HG02870 (cell line): ENCODE results near the gene ASCC3.

Experiments used
- ATAC-seq: cut with Tn5 transposase; IDR thresholded peaks from one replicate; pipeline ENCODE4 v1.9.1; 2021; ENCODE audit warnings: mild to moderate bottlenecking, moderate library complexity; ENCODE audit not compliant: unreplicated experiment

Gene ASCC3

DNA sequence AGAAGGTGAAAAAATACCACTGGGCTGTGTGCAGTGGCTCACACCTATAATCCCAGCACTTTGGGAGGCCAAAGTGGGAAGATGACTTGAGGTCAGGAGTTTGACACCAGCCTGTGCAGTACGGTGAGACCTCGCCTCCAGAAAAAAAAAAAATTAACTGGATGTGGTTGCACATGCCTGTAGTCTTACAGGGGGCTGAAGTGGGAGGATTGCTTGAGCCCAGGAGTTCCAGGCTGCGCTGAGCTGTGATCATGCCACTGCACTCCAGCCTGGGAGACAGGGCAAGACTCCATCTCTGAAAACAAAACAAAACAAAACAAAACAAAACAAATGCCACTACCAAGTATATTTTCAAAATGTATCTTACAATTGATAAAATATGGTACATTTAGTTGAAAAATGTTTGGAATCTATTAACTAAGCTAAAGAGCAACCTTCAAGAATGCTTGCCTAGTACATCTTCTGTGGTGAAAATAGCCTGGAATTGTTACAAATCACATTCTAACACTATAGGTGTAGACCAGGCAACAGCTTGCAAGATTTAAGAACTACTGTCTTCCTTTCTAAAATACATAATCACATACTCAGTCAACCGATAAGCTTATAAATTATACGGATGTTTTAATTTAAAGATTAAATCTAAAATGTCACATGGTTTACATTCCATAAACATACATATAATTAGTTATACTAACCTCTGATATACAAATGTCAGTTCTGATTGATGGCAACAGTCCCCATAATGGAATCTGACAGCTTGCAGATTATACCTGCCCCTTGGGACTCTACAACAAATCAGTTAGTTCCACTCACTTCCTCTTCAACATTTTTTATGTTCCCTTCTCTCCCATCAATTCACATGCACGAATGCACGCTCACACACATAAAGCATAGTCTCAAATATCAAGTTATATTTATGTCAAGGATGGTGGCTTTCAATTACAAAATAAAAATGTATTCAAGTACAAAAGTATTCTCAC is 150.8 kb downstream of the ASCC3 start:
- no peak for ATAC-seq

DNA sequence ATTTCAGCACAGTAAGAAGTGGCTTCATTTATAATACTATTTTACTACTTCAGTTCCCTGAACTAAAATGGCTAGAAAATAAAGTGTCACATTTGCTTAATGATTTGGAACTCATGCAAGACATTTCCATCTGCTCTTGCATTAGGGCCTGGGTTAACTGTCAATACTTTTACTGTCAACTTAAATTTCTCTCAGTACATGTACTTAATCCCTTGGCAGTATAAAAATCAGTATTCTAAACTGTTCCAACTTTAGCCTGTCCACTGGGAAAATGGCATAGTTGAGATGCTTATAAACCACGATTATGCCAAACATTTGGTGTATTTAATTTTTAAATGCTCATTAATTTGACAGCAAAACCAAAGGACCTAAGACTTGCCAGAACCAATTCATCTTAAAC is 154.5 kb downstream of the ASCC3 start:
- ATAC-seq, result no peak

DNA sequence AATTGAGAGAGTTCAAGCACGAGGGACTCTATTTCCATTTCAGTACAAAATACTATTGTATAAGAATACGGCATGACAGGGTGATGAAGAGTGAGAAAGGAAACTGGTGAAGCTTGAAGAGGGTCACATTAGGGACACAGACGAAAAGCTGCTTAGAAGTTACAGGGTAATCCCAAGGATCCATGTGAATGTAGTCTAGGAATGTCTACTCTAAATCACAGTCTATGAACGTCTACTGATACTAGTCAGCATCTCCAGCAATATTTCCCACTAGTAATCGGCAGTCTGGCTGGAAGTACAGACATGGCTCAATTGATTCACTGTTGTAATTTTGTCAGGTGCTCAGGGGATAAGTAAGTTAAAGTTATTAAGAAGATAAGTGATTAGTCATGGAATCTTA is 156.4 kb downstream of the ASCC3 start:
- ATAC-seq, result no peak

DNA sequence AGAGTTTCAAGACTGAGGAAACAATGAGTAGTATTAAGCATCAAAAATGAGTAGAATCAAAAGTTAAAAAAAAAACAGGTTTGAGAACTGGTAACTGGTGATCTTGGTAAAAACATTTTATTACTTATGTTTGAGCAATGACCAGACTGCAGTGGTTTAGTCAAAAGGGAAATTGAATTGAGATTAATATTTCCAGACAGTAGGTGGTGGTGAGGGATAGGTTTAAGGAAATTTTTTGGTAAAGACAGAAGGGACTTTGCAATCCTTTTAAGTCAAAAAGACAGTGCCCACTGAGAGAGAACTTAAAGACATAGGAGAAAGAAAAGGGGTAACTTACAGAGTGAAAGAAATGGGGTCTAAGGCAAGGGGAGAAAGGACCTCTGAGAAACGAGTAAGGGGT is 156.9 kb downstream of the ASCC3 start:
- no peak for ATAC-seq

DNA sequence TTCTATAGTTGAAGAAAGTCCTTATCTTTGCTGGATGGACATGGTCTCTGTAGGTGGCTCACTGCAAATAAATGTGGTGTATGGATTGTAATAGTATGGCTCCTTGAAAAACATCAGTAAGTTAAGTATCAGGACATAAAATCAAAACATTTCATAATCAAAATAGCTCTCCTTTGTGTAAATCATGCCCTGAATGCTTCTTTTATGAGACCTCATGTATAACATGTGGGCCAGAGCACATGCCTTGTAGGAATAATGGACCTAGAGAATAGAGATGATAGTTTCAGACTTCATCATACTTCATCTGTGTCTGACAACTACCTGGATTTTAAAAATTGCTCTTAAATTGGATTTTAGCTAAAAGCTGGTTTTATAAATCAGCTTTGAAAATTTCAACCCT is 159.9 kb downstream of the ASCC3 start:
- ATAC-seq, result no peak

DNA sequence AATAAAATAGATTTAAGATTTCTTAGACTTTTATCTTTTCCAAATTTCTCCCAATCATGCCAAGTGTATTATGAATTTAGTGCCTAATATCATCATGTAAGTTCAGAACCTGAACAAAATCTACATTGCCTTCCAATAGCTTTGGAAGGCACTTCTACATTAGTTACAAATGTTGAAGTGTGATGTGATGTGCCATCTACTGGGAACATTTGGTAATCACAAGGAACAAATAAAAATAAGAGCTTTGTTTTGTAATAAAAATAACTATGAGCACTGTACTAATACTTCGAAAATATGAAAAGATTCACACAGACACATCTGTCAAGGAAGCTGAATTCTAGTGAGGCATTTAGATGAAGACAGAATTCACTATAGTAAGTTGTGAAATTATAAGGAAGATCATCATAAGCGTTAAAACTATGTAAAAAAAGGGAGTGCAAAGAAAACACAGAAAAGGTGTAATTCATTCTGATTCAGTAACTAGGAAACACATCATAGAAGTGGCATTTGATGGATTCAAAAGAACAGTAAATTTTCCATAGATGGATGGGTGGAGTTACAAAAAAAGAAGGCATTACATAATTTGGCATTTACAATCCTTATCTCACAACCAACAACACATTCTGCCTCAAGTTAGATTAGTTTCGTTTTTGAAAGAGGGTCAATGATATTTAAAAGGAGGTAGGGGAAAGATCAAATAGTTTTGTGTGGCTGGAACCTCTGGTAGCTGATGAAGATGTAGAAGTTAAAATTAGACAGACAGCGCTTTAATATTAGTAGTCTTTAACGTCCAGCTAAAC is 161.0 kb downstream of the ASCC3 start:
- ATAC-seq, result peak; percentile 71

DNA sequence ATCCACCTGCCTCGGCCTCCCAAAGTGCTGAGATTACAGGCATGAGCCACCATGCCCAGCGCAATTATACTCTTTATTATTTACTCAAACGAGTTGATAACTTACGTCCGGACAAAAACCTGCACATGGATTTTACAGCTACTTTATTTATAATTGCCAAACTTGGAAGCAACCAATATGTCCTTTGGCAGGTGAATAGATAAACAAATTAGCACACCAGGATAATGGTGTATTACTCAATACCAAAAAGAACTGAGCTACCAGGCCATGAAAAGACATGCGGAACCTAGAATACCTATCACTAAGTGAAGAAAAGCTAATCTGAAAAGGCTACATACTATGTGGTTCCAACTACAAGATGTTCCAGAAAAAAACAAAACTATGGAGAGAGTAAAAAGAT is 168.1 kb downstream of the ASCC3 start:
- no peak for ATAC-seq

DNA sequence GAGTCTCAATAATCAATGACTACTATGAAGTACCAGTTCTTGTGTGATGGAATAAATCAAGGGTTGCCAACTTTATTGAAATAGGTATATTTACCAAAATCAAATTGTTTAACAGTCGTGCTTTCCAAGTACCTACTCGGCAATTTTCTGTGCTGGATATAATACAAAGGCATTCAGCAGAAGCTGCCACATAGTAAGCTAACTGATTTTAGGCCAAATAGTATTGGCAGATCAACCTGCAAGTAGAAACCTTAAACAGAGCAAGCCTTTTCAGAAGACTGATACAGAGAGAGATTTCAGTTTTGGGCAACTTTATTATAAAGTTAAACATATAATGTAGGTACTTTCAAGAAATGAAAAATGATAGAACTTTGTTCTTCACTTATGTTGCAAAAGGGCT is 174.6 kb downstream of the ASCC3 start:
- no peak for ATAC-seq

DNA sequence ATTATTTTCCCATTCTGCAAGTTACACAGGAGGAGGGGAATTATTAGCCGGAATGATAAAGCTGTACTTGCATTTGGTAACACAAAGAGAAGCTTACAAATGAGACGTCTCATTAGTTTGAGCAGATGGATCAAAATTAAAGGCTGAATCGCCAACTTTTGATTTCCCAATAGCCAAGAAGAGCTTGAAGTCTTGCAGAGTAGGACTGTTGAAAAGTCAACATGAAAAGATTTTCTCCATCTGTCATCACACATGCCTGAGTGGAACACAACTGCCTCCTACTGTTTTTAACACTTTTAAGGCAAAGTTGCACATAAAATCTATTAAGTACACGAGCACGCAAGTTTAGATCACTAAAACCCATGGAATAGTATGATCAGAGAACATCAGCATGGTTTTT is 176.2 kb downstream of the ASCC3 start:
- ATAC-seq, result no peak

DNA sequence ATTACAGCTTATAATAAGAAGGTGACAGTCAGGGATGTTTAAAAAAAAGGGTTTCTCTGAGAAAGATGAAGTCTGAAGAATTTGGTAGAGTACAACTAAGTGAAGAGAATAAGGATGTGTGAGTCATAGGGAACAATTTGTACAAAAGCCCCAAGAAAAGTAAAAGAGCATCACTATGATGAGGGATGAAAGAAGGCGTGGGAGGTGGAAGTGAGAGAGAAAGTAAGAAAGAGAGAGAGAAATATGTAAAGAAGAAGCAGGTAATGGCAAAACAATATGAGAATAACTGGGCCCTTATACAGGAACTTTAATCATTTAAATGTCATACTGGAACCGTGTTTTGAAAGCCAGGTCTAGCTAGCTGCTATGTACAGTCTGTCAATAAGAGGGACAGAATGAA is 179.4 kb downstream of the ASCC3 start:
- ATAC-seq, result no peak

DNA sequence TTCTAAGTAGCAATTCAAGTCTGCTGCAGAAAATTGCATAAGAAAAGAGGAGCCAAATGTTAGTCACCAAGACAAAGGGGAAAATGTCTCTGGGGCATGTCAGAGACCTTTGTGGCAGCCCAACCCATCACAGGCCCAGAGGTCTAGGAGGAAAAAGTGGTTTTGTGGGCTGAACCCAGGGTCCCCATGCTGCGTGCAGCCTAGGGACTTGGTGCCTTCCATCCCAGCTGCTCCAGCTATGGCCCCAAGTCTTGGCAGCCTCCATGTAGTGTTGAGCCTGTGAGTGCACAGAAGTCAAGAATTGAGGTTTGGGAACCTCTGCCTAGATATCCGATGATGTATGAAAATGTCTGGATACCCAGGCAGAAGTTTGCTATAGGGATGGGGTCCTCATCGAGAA is 181.1 kb downstream of the ASCC3 start:
- no peak for ATAC-seq

DNA sequence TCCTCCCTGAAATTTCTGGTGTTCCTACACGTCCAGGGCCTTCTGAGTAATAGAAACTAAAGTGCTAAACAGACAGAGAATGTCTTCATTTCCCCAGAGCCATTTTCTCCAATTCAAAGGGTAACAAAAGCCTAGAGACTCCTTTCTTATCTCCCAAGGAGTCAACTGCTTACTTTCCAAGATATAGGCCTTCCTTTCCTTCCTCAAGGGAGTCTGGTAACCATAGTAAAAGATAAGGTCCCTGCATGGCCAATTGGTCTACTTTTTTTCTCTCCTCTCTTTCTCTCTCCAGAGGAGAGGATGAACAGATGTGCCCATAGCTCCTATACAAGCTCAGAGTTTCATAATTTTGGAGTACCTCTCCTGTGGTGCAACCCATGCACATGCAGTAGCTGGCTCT is 185.7 kb downstream of the ASCC3 start:
- no peak for ATAC-seq

DNA sequence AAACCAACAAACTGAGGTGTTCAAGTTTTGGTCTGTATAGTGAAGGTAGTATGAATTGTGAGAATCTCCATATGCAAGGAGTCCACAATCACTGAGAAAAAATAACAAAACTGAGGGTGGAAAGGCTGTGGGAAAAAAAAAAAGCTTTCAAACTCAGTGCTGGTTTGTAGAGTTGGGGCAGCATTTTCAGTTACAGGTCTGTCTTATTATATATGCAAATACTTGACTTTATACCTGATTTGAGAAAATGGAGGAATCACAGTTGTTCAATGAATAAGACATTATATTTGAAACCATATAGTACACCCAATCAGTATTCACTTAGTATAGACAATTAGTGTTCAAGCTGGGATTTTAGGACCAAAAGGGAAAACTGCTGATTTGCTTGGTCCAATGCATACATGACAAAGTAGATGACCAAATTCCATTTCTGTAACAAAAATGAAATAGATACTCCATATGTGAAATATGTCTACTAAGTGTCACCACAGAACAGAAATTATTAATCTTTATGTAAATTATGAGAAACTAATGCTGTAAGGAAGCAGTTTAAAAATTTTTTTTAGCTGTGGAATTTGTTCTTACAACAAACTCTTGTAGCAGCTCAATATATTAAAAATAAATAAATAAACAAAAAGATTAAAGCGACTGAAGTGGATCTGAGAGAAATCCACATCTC is 187.7 kb downstream of the ASCC3 start:
- ATAC-seq, result no peak

DNA sequence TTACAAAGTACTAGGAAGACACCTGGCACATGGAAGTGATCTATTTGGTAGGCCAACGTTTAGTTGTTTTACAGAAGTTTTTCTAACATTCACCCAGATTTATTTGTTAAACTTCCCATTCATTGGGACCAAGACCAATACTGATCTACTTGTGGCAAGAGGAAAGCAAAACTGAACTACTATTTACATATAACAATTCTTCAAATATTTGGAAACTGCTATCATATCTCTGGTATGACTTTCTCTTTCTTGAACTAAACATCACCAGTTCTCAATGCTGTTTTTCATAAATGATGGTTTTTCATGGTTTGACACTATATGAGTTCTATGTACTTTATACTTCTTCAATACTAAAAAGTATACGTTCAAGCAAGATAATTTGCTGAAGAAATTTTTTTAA is 189.2 kb downstream of the ASCC3 start:
- ATAC-seq, result no peak

DNA sequence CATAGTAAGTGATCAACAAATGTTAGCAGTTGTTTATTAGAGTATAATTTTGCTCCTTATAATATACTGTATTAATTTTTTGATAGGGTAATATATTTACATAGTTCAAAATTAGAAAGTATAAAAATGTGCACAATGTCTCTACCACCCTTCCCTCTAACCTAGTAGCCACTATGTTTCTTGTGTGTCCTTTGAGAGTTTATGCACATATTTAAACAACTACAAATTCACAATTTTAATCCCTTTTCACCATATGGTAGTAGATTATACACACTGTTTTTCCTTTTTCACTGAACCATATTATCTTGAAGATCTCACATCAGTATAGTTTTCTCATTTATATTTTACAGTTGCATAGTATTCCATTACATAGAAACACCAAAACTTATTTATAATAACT is 194.9 kb downstream of the ASCC3 start:
- no peak for ATAC-seq

DNA sequence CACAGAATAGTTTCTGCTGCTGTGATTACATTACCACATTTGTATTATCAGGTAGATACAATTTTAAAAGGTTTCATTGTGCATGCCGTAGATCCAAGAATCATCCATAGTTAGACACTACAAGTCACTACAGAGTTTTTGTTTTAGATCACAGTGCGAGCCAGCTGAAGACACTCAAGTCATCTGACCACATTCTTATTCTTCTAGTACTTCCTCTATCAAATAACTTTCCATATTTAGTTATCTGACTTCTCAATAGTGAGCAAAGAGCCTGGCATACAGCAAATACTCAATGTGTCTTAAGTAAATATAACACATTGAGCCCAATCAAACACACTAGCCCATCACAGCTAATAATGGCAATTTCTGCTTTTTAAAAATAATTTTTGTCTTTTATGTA is 195.4 kb downstream of the ASCC3 start:
- no peak for ATAC-seq

DNA sequence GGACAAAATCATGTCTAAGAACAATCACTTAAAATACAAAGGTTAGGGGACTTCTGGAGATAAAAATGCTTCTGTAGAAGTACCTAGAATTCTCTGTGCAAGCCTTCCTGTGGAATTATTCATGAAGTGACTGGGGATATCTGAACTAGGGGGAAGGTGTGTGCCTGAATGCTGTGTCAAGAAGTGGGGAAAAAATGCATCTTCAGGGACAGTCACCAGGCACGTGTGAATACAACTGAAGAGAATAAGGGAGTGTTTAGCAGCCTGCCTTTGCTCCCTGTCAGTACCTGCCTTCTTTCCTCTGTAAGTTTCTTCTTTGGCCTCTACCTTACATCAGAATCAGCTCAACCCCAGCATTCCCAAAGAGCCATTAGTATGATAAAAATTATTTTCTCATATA is 201.0 kb downstream of the ASCC3 start:
- no peak for ATAC-seq

DNA sequence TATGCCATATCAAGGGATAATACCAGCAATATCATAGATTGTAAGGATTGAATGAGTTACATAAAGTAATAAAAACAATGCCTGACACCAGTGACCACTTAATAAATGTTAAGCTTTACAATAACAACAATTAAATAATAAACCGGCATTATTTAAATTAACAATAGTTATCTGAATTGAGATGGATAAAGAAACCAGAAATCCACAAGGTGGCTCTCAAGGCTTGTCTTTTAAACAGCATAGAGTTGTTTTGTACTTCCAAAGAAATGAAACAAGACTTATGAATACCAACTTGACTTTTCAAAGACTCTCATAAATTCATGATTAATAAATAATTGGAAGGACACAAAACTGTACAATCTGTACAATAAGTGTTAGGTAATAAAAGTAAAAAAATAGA is 203.1 kb downstream of the ASCC3 start:
- no peak for ATAC-seq

DNA sequence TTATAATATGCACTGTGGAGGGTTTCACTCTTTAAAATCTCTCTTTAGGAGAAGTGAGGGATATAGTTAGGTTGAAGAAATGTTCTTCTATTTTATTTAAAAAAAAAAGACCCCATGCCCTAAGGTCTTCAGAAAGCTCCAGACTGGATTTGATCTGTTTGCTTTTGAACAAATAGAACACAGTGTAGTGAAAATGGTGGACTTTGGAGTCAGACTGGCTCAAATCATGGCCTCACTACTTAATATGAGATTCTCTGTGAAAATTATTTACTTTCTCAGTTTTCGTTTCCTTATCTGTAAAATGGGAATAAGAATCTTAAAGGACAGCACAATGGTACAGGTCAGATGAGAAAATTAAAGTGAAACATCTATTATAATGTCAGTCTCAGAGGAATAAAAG is 203.9 kb downstream of the ASCC3 start:
- ATAC-seq, result no peak

DNA sequence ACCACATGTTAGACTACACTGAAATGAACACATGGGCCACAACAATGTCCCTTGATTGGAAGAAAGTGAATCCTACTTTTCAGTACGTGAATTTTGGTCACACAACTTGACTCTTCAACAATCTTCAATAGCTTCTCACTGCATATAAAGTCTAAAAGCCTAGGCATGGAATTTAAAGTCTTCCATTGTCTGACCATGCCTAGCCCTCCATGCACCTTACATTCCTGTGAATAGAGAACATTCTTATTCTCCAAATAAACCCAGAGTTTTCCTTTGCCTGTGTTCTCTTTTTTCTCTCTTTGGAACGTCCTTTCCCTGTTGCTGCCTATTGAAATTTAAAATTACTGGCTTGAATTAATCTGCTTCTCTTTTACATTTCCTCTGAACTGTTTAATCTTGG is 207.5 kb downstream of the ASCC3 start:
- no peak for ATAC-seq

DNA sequence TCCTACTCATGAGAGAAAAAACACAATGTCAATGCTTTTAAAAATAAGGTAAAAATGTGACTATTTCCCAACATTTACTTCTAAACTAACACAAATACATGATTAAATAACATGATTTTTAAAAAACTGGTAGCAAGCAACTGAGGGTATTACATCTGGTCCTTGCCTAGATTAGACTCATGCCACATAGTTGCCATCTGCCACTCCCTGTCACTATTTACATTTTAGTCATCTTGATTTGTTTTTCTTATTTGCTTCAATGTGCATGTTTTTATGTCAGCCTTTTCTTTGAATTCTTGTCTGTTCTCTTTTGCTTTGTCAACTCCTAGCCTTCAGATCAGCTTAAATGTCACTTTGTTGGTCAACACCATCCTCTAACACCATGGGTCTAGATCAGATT is 209.4 kb downstream of the ASCC3 start:
- no peak for ATAC-seq

DNA sequence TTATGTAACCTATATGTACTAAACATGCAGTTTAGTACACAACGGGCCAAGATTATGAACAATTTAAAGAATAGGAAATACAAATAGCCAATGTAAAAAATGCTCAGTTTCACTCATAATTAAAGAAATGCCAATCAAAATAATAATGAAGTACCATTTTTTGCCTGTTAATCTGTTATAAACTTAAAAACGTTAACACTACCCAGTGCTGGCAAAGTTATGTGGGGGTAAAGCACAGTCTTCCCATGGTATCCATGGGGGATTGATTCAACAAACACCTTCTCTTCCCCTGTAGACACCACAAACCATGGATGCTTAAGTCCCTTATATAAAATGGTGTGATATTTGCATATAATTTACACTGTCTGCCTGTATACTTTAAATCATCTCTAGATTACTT is 211.1 kb downstream of the ASCC3 start:
- ATAC-seq, result no peak
